Mucosa of descending colon (tissue), 3 donors: ENCODE data around the gene ADGRD1. TPM values are rescaled to one million over a fixed set of nuclear protein-coding genes. Genes with fewer than 3 reads are reported as not detected.

Experiments used
- ATAC-seq: fragments of 200-7000 bp; cut with Tn5 transposase; one replicate; pipeline ENCODE4 v1.9.1; 2020; ENCODE audit warnings: mild to moderate bottlenecking, moderate library complexity
- DNase-seq, 3 donors: peaks; one replicate each; pipeline ENCODE4 v3.0.0-alpha.2; 2020
- H3K36me3 ChIP-seq: fragments of 200-600 bp; one replicate; pipeline ENCODE4 v1.8.0; 2021; ENCODE audit warnings: low read depth, mild to moderate bottlenecking
- H3K4me1 ChIP-seq: fragments of 200-600 bp; one replicate; pipeline ENCODE4 v1.8.0; 2021; ENCODE audit warnings: low read depth, mild to moderate bottlenecking
- H3K4me3 ChIP-seq: fragments of 200-600 bp; one replicate; pipeline ENCODE4 v1.8.0; 2021; ENCODE audit warnings: mild to moderate bottlenecking
- H3K9me3 ChIP-seq: fragments of 200-600 bp; one replicate; pipeline ENCODE4 v1.8.0; 2021; ENCODE audit warnings: mild to moderate bottlenecking
- CTCF ChIP-seq: fragments of 200-600 bp; IDR thresholded peaks from one replicate; pipeline ENCODE4 v1.8.0; 2022; ENCODE audit warnings: antibody characterized with exemption, mild to moderate bottlenecking
- intact Hi-C, 2 donors: fragments of 100-400 bp; cut with DNase I in 1 of 2; cut with micrococcal nuclease in 1 of 2; formaldehyde crosslinking; loops; one replicate each; pipeline versions ENCODE4 v1.11.0 to v1.11.1; 2022; cut with DNase I, micrococcal nuclease
- total RNA-seq, 3 donors: library from RNA; stranded (reverse); fragmentation: NEBNext Ultra II Directional in 2 of 3; extraction: Animal tissue kit (Norgen Biotek cat#: 25700) in 2 of 3; gene quantifications; one replicate each; pipeline versions ENCODE4 v1.2.1 to v1.2.4, GENCODE V29; 2021 to 2023
- donor health status: DM: no; HTN: no; CAD: no; lungs with moderate emphysema.
- donor health status: DM: no; HTN: no; CAD: no.
- donor health status: DM: no; HTN: yes; CAD: no.

ADGRD1 gene
- total RNA-seq, 3 donors from 2014 or later = 2.6 to 18.4 (median 12.9) TPM

- intact Hi-C loops = no loop called here
- no peak for ATAC-seq
Observed at GRCh38 chr12:130971925-130972585, 18.3 kb downstream of the ADGRD1 start.

GRCh38 chr12:130972586-130972950, 18.9 kb downstream of the ADGRD1 start:
- no peak overlapping the region for H3K4me3 ChIP-seq
- H3K4me1 ChIP-seq = no peaks in the 10 kb centered on the region
- no peak for ATAC-seq
- intact Hi-C loops = no loop called here
- H3K36me3 ChIP-seq = no peaks in the 10 kb centered on the region
- no peaks in the 10 kb centered on the region for H3K9me3 ChIP-seq
- TF ChIP-seq CTCF = no peak
- DNase-seq = no peak

More at GRCh38 chr12:130971925-130972585, 18.3 kb downstream of the ADGRD1 start:
- DNase-seq = no peak
- Histone ChIP-seq H3K4me1 (no peaks in the 10 kb centered on the region), H3K4me3 (no peak overlapping the region), H3K36me3 (no peaks in the 10 kb centered on the region), H3K9me3 (no peaks in the 10 kb centered on the region)
- TF ChIP-seq CTCF = no peak

- Histone ChIP-seq H3K36me3 (no peaks in the 10 kb centered on the region), H3K9me3 (no peaks in the 10 kb centered on the region), H3K4me3 (no peak overlapping the region), H3K4me1 (no peaks in the 10 kb centered on the region)
- no peak for DNase-seq
- no peak for ATAC-seq
- TF ChIP-seq CTCF = no peak
- intact Hi-C loops = no loop called here
Observed at GRCh38 chr12:130973109-130973508, 19.4 kb downstream of the ADGRD1 start.

- TF ChIP-seq CTCF = no peak
- Histone ChIP-seq H3K4me3 (no peak overlapping the region), H3K36me3 (no peaks in the 10 kb centered on the region), H3K4me1 (no peaks in the 10 kb centered on the region), H3K9me3 (no peaks in the 10 kb centered on the region)
- intact Hi-C loops = no loop called here
- DNase-seq (no peak), ATAC-seq (no peak)
Observed at GRCh38 chr12:130973906-130974305, 20.2 kb downstream of the ADGRD1 start.

- no peaks in the 10 kb centered on the region for H3K4me1 ChIP-seq
- no peak for ATAC-seq
- intact Hi-C loops = no loop called here
- DNase-seq = no peak
- H3K4me3 ChIP-seq = no peak overlapping the region
- H3K9me3 ChIP-seq = no peaks in the 10 kb centered on the region
- H3K36me3 ChIP-seq = no peaks in the 10 kb centered on the region
- no peak for TF ChIP-seq CTCF
Observed at GRCh38 chr12:130975116-130975515, 21.4 kb downstream of the ADGRD1 start.
